GM23338 (cell line): Measurements from ENCODE around the gene SGCD. TPM values are rescaled to one million over a fixed set of nuclear protein-coding genes. Genes with fewer than 3 reads are reported as not detected.
"Not testable (repeated sequence)": the region's sequence is repeated elsewhere in the genome, so short reads cannot be mapped to it uniquely, and the experiment has no call there.

Experiments used
- ATAC-seq: fragments of 200-7000 bp; cut with Tn5 transposase; 3 replicates; pipeline ENCODE4 v1.9.1; 2020
- DNase-seq: peaks from one replicate; pipeline ENCODE4 v3.0.0-alpha.2; 2015; ENCODE audit warnings: low spot score
- H2AFZ ChIP-seq: fragments of 200-600 bp; sonication (generic); 2 replicates; pipeline ENCODE4 v1.8.0; 2016; ENCODE audit warnings: antibody characterized with exemption, mild to moderate bottlenecking, moderate library complexity
- H3F3A ChIP-seq: fragments of 200-600 bp; sonication (generic); replicated peaks from 2 replicates; pipeline ENCODE4 v1.8.0; 2017; ENCODE audit warnings: antibody characterized with exemption, mixed run types, low read depth
- H3K27ac ChIP-seq: fragments of 200-600 bp; sonication (generic); 2 replicates; pipeline ENCODE4 v1.6.1; 2016; ENCODE audit warnings: low read depth
- H3K27me3 ChIP-seq: fragments of 200-600 bp; sonication (generic); 2 replicates; pipeline ENCODE4 v1.8.0; 2016; ENCODE audit warnings: mild to moderate bottlenecking, mixed run types, moderate library complexity; ENCODE audit not compliant: insufficient read depth
- H3K36me3 ChIP-seq: fragments of 200-600 bp; sonication (generic); 2 replicates; pipeline ENCODE4 v1.8.0; 2016; ENCODE audit warnings: mild to moderate bottlenecking; ENCODE audit not compliant: insufficient read depth
- H3K4me1 ChIP-seq: fragments of 200-600 bp; sonication (generic); 2 replicates; pipeline ENCODE4 v1.8.0; 2016; ENCODE audit warnings: mild to moderate bottlenecking, moderate library complexity; ENCODE audit not compliant: insufficient read depth
- H3K4me2 ChIP-seq: fragments of 200-600 bp; sonication (generic); 2 replicates; pipeline ENCODE4 v1.7.1; 2017; ENCODE audit warnings: mixed run types
- H3K4me3 ChIP-seq: fragments of 200-600 bp; sonication (generic); 2 replicates; pipeline ENCODE4 v1.6.1; 2016; ENCODE audit warnings: mixed run types
- H3K79me2 ChIP-seq: fragments of 200-600 bp; sonication (generic); replicated peaks from 2 replicates; pipeline ENCODE4 v1.8.0; 2017; ENCODE audit warnings: mild to moderate bottlenecking; ENCODE audit not compliant: insufficient read depth
- H3K9me2 ChIP-seq: fragments of 200-600 bp; sonication (generic); 2 replicates; pipeline ENCODE4 v1.8.0; 2017; ENCODE audit not compliant: insufficient read depth
- H4K20me1 ChIP-seq: fragments of 200-600 bp; sonication (generic); replicated peaks from 2 replicates; pipeline ENCODE4 v1.8.0; 2017; ENCODE audit warnings: mild to moderate bottlenecking; ENCODE audit not compliant: insufficient read depth
- H3K27ac Mint-ChIP-seq: 2 replicates; pipeline ENCODE4 v1.8.0; 2020; ENCODE audit warnings: inconsistent platforms, mild to moderate bottlenecking, moderate library complexity, mixed read lengths
- H3K27me3 Mint-ChIP-seq: 3 replicates; pipeline ENCODE4 v1.8.0; 2022; ENCODE audit warnings: low read depth, mild to moderate bottlenecking, moderate library complexity, mixed read lengths, inconsistent platforms; ENCODE audit not compliant: insufficient read depth, poor library complexity
- H3K36me3 Mint-ChIP-seq: 3 replicates; pipeline ENCODE4 v1.8.0; 2021; ENCODE audit warnings: low read depth, mild to moderate bottlenecking, inconsistent platforms, moderate library complexity, mixed read lengths
- H3K4me1 Mint-ChIP-seq: 3 replicates; pipeline ENCODE4 v1.8.0; 2020; ENCODE audit warnings: mild to moderate bottlenecking, inconsistent platforms, mixed read lengths
- H3K4me3 Mint-ChIP-seq: 3 replicates; pipeline ENCODE4 v1.8.0; 2021; ENCODE audit warnings: moderate library complexity, mild to moderate bottlenecking, inconsistent platforms, mixed read lengths
- H3K9me3 Mint-ChIP-seq: 3 replicates; pipeline ENCODE4 v1.8.0; 2020; ENCODE audit warnings: moderate library complexity, mild to moderate bottlenecking, inconsistent platforms, mixed read lengths
- CREB1 ChIP-seq: fragments of 250-450 bp; sonication (Bioruptor Pico); IDR thresholded peaks from 2 replicates; pipeline ENCODE4 v1.5.0; 2020; ENCODE audit warnings: low read depth, mild to moderate bottlenecking, moderate library complexity
- EZH2phosphoT487 ChIP-seq: fragments of 200-600 bp; sonication (generic); IDR thresholded peaks from one replicate; pipeline ENCODE4 v1.8.1; 2018; ENCODE audit warnings: antibody characterized with exemption; ENCODE audit not compliant: unreplicated experiment
- JUNB ChIP-seq: IDR thresholded peaks from one replicate; pipeline ENCODE4 v1.6.1; 2016; ENCODE audit warnings: antibody characterized with exemption; ENCODE audit not compliant: unreplicated experiment
- NANOG ChIP-seq: IDR thresholded peaks from 2 replicates; pipeline ENCODE4 v1.6.1; 2016; ENCODE audit warnings: antibody characterized with exemption, borderline replicate concordance
- STAT1 ChIP-seq: IDR thresholded peaks from one replicate; pipeline ENCODE4 v1.6.1; 2016; ENCODE audit warnings: antibody characterized with exemption; ENCODE audit not compliant: unreplicated experiment
- ZNF114 ChIP-seq: fragments of 250-450 bp; sonication (Bioruptor Pico); IDR thresholded peaks from 2 replicates; pipeline ENCODE4 v1.5.0; 2020; ENCODE audit warnings: mild to moderate bottlenecking, moderate library complexity
- polyA plus RNA-seq: library from polyadenylated mRNA; unstranded; fragments of >200 nt; fragmentation: Nextera tagmentation; extraction: Ambion mirVana; gene quantifications from 2 replicates; pipeline ENCODE4 v1.2.1, GENCODE V29; 2016
- total RNA-seq: library from RNA; depleted of rRNA; stranded (reverse); fragments of >200 nt; shearing (Covaris generic); gene quantifications from 2 replicates; pipeline ENCODE4 v1.2.3, GENCODE V29; 2014
- TF ChIP-seq, protein P1 (sequence below), 2 experiments: fragments of 200-600 bp in 1 of 2; sonication (generic) in 1 of 2; conservative IDR thresholded peaks; 2 replicates each; pipeline versions ENCODE4 v1.5.1 to v1.6.1; 2016 to 2017; ENCODE audit warnings: antibody characterized with exemption in 2 of 2, low read depth in 2 of 2, mild to moderate bottlenecking in 2 of 2, moderate library complexity in 1 of 2
- TF ChIP-seq, protein P2 (sequence below): fragments of 250-450 bp; sonication (Bioruptor Pico); IDR thresholded peaks from 2 replicates; pipeline ENCODE4 v1.5.0; 2020; ENCODE audit warnings: mild to moderate bottlenecking, moderate library complexity

Gene SGCD
- total and polyA plus RNA-seq, 2 experiments from 2014 or later, result 0.03 to 0.05 TPM

DNA sequence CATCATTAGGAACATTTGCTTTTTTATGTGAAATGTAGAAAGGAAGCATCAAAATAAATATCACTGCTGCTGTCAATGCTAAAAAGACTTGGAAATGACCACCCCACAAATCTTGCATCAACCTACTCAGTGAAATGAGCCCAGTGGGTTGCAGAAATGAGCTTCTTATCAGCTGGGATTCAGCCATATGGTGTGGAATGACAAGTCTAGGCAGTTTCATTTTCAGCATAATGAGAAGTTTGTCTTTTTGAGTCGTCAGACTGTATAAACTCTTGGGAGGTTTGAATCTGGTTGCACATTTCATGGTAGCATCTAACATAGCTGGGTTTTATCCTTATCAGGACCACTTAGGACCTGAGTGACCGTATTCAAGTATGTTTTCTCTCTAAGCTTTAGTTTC, 272.0 kb downstream of the SGCD start:
- H3K4me3 ChIP-seq, result no peak overlapping the region
- Mint-ChIP-seq H3K36me3 (peaks cover 5% of the 10 kb centered on the region; the same call in 1 of the 3 replicates), H3K9me3 (peaks cover 17% of the 10 kb centered on the region), H3K27ac (no peak overlapping the region), H3K4me1 (no peaks in the 10 kb centered on the region), H3K27me3 (no peaks in the 10 kb centered on the region), H3K4me3 (no peak overlapping the region)
- H3K36me3 ChIP-seq, result no peaks in the 10 kb centered on the region
- no peaks in the 10 kb centered on the region for H3K4me1 ChIP-seq
- H4K20me1 ChIP-seq, result no peaks in the 10 kb centered on the region
- ATAC-seq, result no peak
- H2AFZ ChIP-seq, result no peak overlapping the region
- TF ChIP-seq NANOG (no peak), ZNF114 (CRISPR knock-in tag) (no peak), EZH2phosphoT487 (no peak), CREB1 (no peak), JUNB (no peak), STAT1 (no peak)
- TF ChIP-seq, protein P1, sequence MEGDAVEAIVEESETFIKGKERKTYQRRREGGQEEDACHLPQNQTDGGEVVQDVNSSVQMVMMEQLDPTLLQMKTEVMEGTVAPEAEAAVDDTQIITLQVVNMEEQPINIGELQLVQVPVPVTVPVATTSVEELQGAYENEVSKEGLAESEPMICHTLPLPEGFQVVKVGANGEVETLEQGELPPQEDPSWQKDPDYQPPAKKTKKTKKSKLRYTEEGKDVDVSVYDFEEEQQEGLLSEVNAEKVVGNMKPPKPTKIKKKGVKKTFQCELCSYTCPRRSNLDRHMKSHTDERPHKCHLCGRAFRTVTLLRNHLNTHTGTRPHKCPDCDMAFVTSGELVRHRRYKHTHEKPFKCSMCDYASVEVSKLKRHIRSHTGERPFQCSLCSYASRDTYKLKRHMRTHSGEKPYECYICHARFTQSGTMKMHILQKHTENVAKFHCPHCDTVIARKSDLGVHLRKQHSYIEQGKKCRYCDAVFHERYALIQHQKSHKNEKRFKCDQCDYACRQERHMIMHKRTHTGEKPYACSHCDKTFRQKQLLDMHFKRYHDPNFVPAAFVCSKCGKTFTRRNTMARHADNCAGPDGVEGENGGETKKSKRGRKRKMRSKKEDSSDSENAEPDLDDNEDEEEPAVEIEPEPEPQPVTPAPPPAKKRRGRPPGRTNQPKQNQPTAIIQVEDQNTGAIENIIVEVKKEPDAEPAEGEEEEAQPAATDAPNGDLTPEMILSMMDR (conservative IDR thresholded peaks at IDR 0.05; ENCODE audit: low read depth in 2 of 2), result no peak
- TF ChIP-seq, protein P2, sequence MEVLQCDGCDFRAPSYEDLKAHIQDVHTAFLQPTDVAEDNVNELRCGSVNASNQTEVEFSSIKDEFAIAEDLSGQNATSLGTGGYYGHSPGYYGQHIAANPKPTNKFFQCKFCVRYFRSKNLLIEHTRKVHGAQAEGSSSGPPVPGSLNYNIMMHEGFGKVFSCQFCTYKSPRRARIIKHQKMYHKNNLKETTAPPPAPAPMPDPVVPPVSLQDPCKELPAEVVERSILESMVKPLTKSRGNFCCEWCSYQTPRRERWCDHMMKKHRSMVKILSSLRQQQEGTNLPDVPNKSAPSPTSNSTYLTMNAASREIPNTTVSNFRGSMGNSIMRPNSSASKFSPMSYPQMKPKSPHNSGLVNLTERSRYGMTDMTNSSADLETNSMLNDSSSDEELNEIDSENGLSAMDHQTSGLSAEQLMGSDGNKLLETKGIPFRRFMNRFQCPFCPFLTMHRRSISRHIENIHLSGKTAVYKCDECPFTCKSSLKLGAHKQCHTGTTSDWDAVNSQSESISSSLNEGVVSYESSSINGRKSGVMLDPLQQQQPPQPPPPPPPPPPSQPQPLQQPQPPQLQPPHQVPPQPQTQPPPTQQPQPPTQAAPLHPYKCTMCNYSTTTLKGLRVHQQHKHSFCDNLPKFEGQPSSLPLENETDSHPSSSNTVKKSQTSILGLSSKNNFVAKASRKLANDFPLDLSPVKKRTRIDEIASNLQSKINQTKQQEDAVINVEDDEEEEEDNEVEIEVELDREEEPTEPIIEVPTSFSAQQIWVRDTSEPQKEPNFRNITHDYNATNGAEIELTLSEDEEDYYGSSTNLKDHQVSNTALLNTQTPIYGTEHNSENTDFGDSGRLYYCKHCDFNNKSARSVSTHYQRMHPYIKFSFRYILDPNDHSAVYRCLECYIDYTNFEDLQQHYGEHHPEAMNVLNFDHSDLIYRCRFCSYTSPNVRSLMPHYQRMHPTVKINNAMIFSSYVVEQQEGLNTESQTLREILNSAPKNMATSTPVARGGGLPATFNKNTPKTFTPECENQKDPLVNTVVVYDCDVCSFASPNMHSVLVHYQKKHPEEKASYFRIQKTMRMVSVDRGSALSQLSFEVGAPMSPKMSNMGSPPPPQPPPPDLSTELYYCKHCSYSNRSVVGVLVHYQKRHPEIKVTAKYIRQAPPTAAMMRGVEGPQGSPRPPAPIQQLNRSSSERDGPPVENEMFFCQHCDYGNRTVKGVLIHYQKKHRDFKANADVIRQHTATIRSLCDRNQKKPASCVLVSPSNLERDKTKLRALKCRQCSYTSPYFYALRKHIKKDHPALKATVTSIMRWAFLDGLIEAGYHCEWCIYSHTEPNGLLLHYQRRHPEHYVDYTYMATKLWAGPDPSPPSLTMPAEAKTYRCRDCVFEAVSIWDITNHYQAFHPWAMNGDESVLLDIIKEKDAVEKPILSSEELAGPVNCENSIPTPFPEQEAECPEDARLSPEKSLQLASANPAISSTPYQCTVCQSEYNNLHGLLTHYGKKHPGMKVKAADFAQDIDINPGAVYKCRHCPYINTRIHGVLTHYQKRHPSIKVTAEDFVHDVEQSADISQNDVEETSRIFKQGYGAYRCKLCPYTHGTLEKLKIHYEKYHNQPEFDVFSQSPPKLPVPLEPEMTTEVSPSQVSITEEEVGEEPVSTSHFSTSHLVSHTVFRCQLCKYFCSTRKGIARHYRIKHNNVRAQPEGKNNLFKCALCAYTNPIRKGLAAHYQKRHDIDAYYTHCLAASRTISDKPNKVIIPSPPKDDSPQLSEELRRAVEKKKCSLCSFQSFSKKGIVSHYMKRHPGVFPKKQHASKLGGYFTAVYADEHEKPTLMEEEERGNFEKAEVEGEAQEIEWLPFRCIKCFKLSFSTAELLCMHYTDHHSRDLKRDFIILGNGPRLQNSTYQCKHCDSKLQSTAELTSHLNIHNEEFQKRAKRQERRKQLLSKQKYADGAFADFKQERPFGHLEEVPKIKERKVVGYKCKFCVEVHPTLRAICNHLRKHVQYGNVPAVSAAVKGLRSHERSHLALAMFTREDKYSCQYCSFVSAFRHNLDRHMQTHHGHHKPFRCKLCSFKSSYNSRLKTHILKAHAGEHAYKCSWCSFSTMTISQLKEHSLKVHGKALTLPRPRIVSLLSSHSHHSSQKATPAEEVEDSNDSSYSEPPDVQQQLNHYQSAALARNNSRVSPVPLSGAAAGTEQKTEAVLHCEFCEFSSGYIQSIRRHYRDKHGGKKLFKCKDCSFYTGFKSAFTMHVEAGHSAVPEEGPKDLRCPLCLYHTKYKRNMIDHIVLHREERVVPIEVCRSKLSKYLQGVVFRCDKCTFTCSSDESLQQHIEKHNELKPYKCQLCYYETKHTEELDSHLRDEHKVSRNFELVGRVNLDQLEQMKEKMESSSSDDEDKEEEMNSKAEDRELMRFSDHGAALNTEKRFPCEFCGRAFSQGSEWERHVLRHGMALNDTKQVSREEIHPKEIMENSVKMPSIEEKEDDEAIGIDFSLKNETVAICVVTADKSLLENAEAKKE, result no peak
- no peak overlapping the region for H3K27ac ChIP-seq
- H3F3A ChIP-seq, result no peaks in the 10 kb centered on the region
- no peak overlapping the region for H3K4me2 ChIP-seq
- no peaks in the 10 kb centered on the region for H3K27me3 ChIP-seq
- no peaks in the 10 kb centered on the region for H3K79me2 ChIP-seq
- H3K9me2 ChIP-seq, result peaks cover 6% of the 10 kb centered on the region; the same call in 1 of the 2 replicates
- DNase-seq, result no peak

DNA sequence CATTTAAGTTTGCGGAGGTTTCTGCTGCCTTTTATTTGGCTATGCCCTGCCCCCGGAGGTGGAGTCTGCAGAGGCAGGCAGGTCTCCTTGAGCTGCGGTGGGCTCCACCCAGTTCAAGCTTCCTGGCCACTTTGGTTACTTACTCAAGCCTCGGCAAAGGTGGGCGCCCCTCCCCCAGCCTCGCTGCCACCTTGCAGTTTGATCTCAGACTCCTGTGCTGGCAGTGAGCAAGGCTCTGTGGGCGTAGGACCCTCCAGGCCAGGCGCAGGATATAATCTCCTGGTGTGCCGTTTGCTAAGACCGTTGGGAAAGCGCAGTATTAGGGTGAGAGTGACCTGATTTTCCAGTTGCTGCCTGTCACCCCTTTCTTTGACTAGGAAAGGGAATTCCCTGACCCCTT, 283.6 kb downstream of the SGCD start:
- not testable (repeated sequence) for H3K9me2 ChIP-seq, H4K20me1 ChIP-seq, H3K27me3 ChIP-seq, H3K27ac ChIP-seq, H3K4me3 ChIP-seq, H3K27me3 Mint-ChIP-seq, H2AFZ ChIP-seq, H3F3A ChIP-seq, H3K27ac Mint-ChIP-seq, H3K4me2 ChIP-seq, H3K4me1 Mint-ChIP-seq, H3K36me3 ChIP-seq, ATAC-seq, H3K4me1 ChIP-seq, DNase-seq, H3K79me2 ChIP-seq, H3K4me3 Mint-ChIP-seq
- Mint-ChIP-seq H3K36me3 (peaks cover 34% of the 10 kb centered on the region), H3K9me3 (peaks cover 54% of the 10 kb centered on the region)
